Common myeloid progenitor, CD34-positive (primary cell): Measurements from ENCODE around the gene ZFYVE9.
"Not testable (repeated sequence)": the region's sequence is repeated elsewhere in the genome, so short reads cannot be mapped to it uniquely, and the experiment has no call there.

Experiments
- CTCF ChIA-PET: fragments of 350-600 bp; sonication (Branson Sonifier 250); formaldehyde crosslinking; loops from one replicate; lab custom pipeline; 2021; ENCODE audit warnings: antibody characterized with exemption; lab: Charles Lee
- POLR2A ChIA-PET: fragments of 350-600 bp; sonication (Branson Sonifier 250); formaldehyde crosslinking; loops from one replicate; lab custom pipeline; 2021; ENCODE audit warnings: antibody characterized with exemption; lab: Charles Lee
- DNase-seq, 3 donors: peaks; one replicate each; pipeline versions ENCODE4 v3.0.0 to v3.0.0-alpha.2; 2013
- H3K27ac ChIP-seq, 2 experiments: 1 replicate in 1 of 2; 2 replicates in 1 of 2; pipeline ENCODE4 v1.7.0; 2013; ENCODE audit warnings: inconsistent platforms in 2 of 2, low read length in 2 of 2, mild to moderate bottlenecking in 2 of 2, low read depth in 1 of 2, moderate library complexity in 1 of 2; ENCODE audit not compliant: severe bottlenecking in 2 of 2, insufficient read depth in 1 of 2, poor library complexity in 1 of 2
- H3K27me3 ChIP-seq, 5 experiments: replicated peaks in 2 of 5; 1 replicate in 3 of 5; 2 replicates in 2 of 5; pipeline versions ENCODE4 v1.6.1 to v1.7.0; 2013; ENCODE audit warnings: low read length in 4 of 5, mild to moderate bottlenecking in 2 of 5, moderate library complexity in 2 of 5, inconsistent platforms in 1 of 5; ENCODE audit not compliant: insufficient read depth in 5 of 5, control insufficient read depth in 4 of 5
- H3K36me3 ChIP-seq, 4 experiments: 1 replicate in 2 of 4; 2 replicates in 2 of 4; pipeline versions ENCODE4 v1.6.1 to v1.7.0; 2013; ENCODE audit warnings: low read length in 3 of 4, control low read depth in 1 of 4, mild to moderate bottlenecking in 1 of 4; ENCODE audit not compliant: control insufficient read depth in 4 of 4, insufficient read depth in 4 of 4
- H3K4me1 ChIP-seq, 4 experiments: 1 replicate in 3 of 4; 2 replicates in 1 of 4; pipeline versions ENCODE4 v1.6.1 to v1.7.1; 2013; ENCODE audit warnings: low read length in 3 of 4, mild to moderate bottlenecking in 3 of 4, control low read depth in 1 of 4, inconsistent platforms in 1 of 4, moderate library complexity in 1 of 4; ENCODE audit not compliant: control insufficient read depth in 4 of 4, insufficient read depth in 4 of 4; ENCODE audit errors: control extremely low read depth in 1 of 4
- H3K4me3 ChIP-seq, 7 experiments: 1 replicate in 4 of 7; 2 replicates in 3 of 7; pipeline versions ENCODE4 v1.5.1 to v1.7.0; 2013; ENCODE audit warnings: mild to moderate bottlenecking in 7 of 7, low read length in 6 of 7, moderate library complexity in 6 of 7, inconsistent platforms in 2 of 7, low read depth in 2 of 7, control low read depth in 1 of 7; ENCODE audit not compliant: insufficient read depth in 4 of 7, control insufficient read depth in 1 of 7; ENCODE audit errors: extremely low read depth in 1 of 7
- H3K9me3 ChIP-seq, 5 experiments: 1 replicate in 4 of 5; 2 replicates in 1 of 5; pipeline versions ENCODE4 v1.6.1 to v1.7.1; 2013; ENCODE audit warnings: low read length in 4 of 5, mild to moderate bottlenecking in 2 of 5, inconsistent platforms in 1 of 5, low read depth in 1 of 5, moderate library complexity in 1 of 5; ENCODE audit not compliant: control insufficient read depth in 4 of 5, insufficient read depth in 2 of 5; ENCODE audit errors: control extremely low read depth in 1 of 5
- WGBS: methylation state at CpG from one replicate; pipeline ENCODE4 v1.1.5; 2013; ENCODE audit not compliant: insufficient coverage; 5-methylcytosine and 5-hydroxymethylcytosine counted together

ZFYVE9 gene

GRCh38 chr1:52181759-52182158, 39.9 kb downstream of the ZFYVE9 start:
- H3K4me1 ChIP-seq, H3K4me3 ChIP-seq, H3K27me3 ChIP-seq, H3K27ac ChIP-seq, H3K9me3 ChIP-seq, H3K36me3 ChIP-seq, CTCF ChIA-PET, POLR2A ChIA-PET, DNase-seq: not testable (repeated sequence)
- over 99% methylated on average over 18 of the region's 36 CpGs for WGBS

- WGBS, result no CpG with 5 or more reads among the region's 5 CpGs
- POLR2A ChIA-PET, H3K9me3 ChIP-seq, H3K36me3 ChIP-seq, H3K4me3 ChIP-seq, H3K27ac ChIP-seq, H3K4me1 ChIP-seq, H3K27me3 ChIP-seq, DNase-seq, CTCF ChIA-PET: not testable (repeated sequence)
Observed at GRCh38 chr1:52182328-52182727, 40.4 kb downstream of the ZFYVE9 start.

GRCh38 chr1:52182874-52183400, 41.0 kb downstream of the ZFYVE9 start:
- no peaks in the 10 kb centered on the region for H3K36me3 ChIP-seq
- 94% methylated on average over 2 of the region's 3 CpGs for WGBS
- no peaks in the 10 kb centered on the region for H3K27me3 ChIP-seq
- DNase-seq, result no peak
- ChIA-PET POLR2A (no interaction called here), CTCF (no interaction called here)
- H3K4me1 ChIP-seq, result no peaks in the 10 kb centered on the region
- H3K27ac ChIP-seq, result no peak overlapping the region
- no peak overlapping the region for H3K4me3 ChIP-seq
- no peaks in the 10 kb centered on the region for H3K9me3 ChIP-seq

- no peaks in the 10 kb centered on the region for H3K4me1 ChIP-seq
- H3K27me3 ChIP-seq, result peaks cover 0 to 2% (median 0%) of the 10 kb centered on the region in 5 experiments
- H3K36me3 ChIP-seq, result no peaks in the 10 kb centered on the region
- no peaks in the 10 kb centered on the region for H3K9me3 ChIP-seq
- H3K4me3 ChIP-seq, result no peak overlapping the region
- no peak overlapping the region for H3K27ac ChIP-seq
- POLR2A ChIA-PET, result no interaction called here
- CTCF ChIA-PET, result no interaction called here
- WGBS, result no CpG with 5 or more reads among the region's 2 CpGs
- DNase-seq, result no peak
Observed at GRCh38 chr1:52186449-52186848, 44.6 kb downstream of the ZFYVE9 start.

- Histone ChIP-seq H3K27me3 (peaks cover 0 to 2% (median 0%) of the 10 kb centered on the region in 5 experiments), H3K4me1 (no peaks in the 10 kb centered on the region), H3K36me3 (no peaks in the 10 kb centered on the region), H3K27ac (no peak overlapping the region), H3K9me3 (no peaks in the 10 kb centered on the region), H3K4me3 (no peak overlapping the region)
- POLR2A ChIA-PET, result no interaction called here
- CTCF ChIA-PET, result interaction anchor here (1.1 kb wide), 1 partner anchor 11 kb away, joined by 3 read pairs; no protein-coding TSS in a partner anchor
- WGBS, result 100% methylated on average over 1 of the region's 5 CpGs
- no peak for DNase-seq
Observed at GRCh38 chr1:52189898-52190480, 48.1 kb downstream of the ZFYVE9 start.

DNA sequence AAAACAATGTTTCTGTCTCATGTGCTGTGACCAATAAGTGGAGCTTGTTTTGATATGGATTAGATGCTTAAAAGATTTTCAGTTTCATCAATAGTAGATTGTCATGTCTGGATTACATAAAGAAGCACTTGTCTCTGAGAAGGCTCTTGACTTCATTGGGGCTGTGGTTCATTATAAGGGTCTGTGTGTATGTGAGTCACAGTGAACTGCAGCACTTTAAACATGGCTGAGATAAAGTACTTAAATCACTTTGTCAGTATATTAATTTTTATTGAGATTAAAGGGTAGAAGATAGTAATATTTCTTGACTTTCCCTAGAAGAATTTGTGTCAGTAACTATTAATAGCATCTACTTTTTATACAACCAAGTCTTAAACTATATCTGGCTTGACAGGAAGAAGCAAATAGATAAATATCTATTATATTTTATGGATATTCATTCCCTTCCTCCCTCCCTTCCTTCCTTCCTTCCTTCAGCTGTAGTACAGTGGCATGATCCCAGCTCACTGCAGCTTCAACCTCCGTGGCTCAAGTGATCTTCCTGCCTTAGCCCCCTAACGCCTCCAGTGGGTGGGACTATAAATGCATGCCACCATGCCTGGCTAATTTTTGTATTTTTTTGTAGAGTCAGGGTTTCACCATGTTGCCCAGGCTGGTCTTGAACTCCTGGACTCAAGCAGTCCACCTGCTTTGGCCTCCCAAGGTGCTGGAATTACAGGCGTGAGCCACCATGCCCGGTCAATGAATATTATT, 48.8 kb downstream of the ZFYVE9 start:
- 83% methylated on average over 2 of the region's 4 CpGs for WGBS
- Histone ChIP-seq H3K4me3 (no peak overlapping the region), H3K27me3 (peaks cover 0 to 2% (median 0%) of the 10 kb centered on the region in 5 experiments), H3K27ac (no peak overlapping the region), H3K36me3 (no peaks in the 10 kb centered on the region), H3K9me3 (no peaks in the 10 kb centered on the region), H3K4me1 (no peaks in the 10 kb centered on the region)
- DNase-seq, result no peak
- POLR2A ChIA-PET, result no interaction called here
- CTCF ChIA-PET, result interaction anchor here (1.1 kb wide), 1 partner anchor 11 kb away, joined by 3 read pairs; no protein-coding TSS in a partner anchor

GRCh38 chr1:52191395-52191965, 49.6 kb downstream of the ZFYVE9 start:
- no peak for DNase-seq
- Histone ChIP-seq H3K36me3 (no peaks in the 10 kb centered on the region), H3K4me3 (no peak overlapping the region), H3K9me3 (no peaks in the 10 kb centered on the region), H3K4me1 (no peaks in the 10 kb centered on the region), H3K27me3 (peaks cover 0 to 2% (median 0%) of the 10 kb centered on the region in 5 experiments), H3K27ac (no peak overlapping the region)
- ChIA-PET CTCF (no interaction called here), POLR2A (no interaction called here)
- WGBS, result 100% methylated on average over 1 of the region's 2 CpGs
